Upper lobe of left lung (tissue), 6 donors: ENCODE results near the gene PGGHG. TPM values are rescaled to one million over a fixed set of nuclear protein-coding genes. Genes with fewer than 3 reads are reported as not detected.

Experiments used
- ATAC-seq, 2 donors: fragments of 200-7000 bp; cut with Tn5 transposase; one replicate each; pipeline ENCODE4 v1.9.1; 2022; ENCODE audit warnings: mild to moderate bottlenecking in 2 of 2, moderate library complexity in 2 of 2; ENCODE audit not compliant: low FRiP score in 2 of 2
- DNase-seq, 2 donors: peaks; one replicate each; pipeline ENCODE4 v3.0.0-alpha.2; 2019 to 2020
- H3K27ac ChIP-seq, 4 donors: fragments of 200-600 bp; sonication (generic); one replicate each; pipeline ENCODE4 v1.5.1; 2016 to 2019
- H3K27me3 ChIP-seq, 4 donors: fragments of 200-600 bp; sonication (generic); one replicate each; pipeline ENCODE4 v1.5.1; 2017 to 2019
- H3K36me3 ChIP-seq, 4 donors: fragments of 200-600 bp; sonication (generic); one replicate each; pipeline ENCODE4 v1.5.1; 2016 to 2019
- H3K4me1 ChIP-seq, 4 donors: fragments of 200-600 bp; sonication (generic); one replicate each; pipeline ENCODE4 v1.5.1; 2018 to 2019
- H3K4me3 ChIP-seq, 4 donors: fragments of 200-600 bp; sonication (generic); one replicate each; pipeline ENCODE4 v1.5.1; 2017 to 2019; ENCODE audit warnings: mild to moderate bottlenecking in 2 of 4, moderate library complexity in 1 of 4
- H3K9me3 ChIP-seq, 4 donors: fragments of 200-600 bp; sonication (generic); one replicate each; pipeline ENCODE4 v1.5.1; 2018 to 2019
- EP300 ChIP-seq, 4 donors: sonication (generic); formaldehyde crosslinking; IDR thresholded peaks; one replicate each; pipeline ENCODE4 v1.5.1; 2017; ENCODE audit warnings: antibody characterized with exemption in 4 of 4, control low read depth in 2 of 4
- POLR2A ChIP-seq, 4 donors: fragments of 450-650 bp; IDR thresholded peaks; one replicate each; pipeline ENCODE4 v1.5.1; 2016 to 2017; ENCODE audit warnings: antibody characterized with exemption in 4 of 4, mild to moderate bottlenecking in 2 of 4
- POLR2AphosphoS5 ChIP-seq, 2 donors: sonication (generic); formaldehyde crosslinking; IDR thresholded peaks; one replicate each; pipeline ENCODE4 v1.5.1; 2017; ENCODE audit warnings: antibody characterized with exemption in 2 of 2
- WGBS, 2 donors: methylation state at CpG; one replicate each; pipeline ENCODE4 v1.1.5; 2017 to 2018; 5-methylcytosine and 5-hydroxymethylcytosine counted together
- total RNA-seq, 6 donors: library from RNA; depleted of rRNA in 4 of 6; stranded (reverse); fragments of >200 nt in 4 of 6; gene quantifications; one replicate each; pipeline versions ENCODE4 v1.1.0 to v1.2.1, GENCODE V29; 2016 to 2021
- TF ChIP-seq, protein P1 (sequence below), 6 experiments: fragments of 450-650 bp in 4 of 6; fragments of 200-600 bp in 2 of 6; sonication (generic) in 2 of 6; IDR thresholded peaks; one replicate each; pipeline ENCODE4 v1.5.1; 2016 to 2019; ENCODE audit warnings: antibody characterized with exemption in 6 of 6
- donor health status: DM: no; HTN: no; CAD: no; lungs with moderate emphysema.
- donor health status: DM: no; HTN: yes; CAD: no; lungs with severe emphysema.

Gene PGGHG
- total RNA-seq, 6 donors from 2014 or later: 34.1 to 535 (median 65.2) TPM

DNA sequence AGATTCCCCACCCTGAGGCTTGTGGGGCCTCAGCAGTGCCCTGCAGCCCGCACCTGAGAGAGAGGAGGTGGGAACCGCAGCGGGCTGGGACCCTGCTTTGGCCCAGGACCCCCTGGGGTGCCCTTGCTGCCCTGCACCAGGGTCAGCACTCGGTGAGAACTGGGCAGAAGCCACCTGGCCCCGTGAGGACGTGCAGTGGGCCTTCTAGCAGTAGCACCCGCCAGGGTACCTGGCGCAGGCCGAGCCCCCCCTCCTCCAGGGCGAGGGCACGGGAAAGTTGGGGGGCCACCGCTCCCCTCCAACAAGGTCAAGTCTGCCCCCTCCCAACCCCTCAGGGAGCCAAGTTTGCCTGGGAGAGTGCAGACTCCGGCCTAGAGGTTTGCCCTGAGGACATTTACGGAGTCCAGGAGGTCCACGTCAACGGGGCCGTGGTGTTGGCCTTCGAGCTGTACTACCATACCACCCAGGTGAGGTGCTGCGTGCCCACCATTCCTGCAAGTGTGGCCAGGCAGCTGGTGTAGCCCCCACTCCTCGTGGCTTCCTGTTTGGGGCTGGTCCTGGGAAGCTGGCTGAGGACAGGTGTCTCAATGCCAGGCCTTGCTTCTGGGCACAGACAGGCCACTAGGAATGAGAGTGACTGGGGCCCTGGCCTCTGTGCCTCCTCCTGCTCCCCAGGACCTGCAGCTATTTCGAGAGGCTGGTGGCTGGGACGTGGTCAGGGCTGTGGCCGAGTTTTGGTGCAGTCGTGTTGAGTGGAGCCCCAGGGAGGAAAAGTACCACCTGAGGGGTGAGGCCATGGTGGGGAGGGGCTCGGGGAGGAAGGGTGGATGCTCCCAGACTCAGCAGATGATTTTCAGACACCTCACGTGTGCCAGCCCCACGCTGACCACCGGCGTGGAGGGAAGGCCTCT is 3.5 kb downstream of the PGGHG start:
- no peak overlapping the region for H3K4me3 ChIP-seq
- no peak for TF ChIP-seq POLR2AphosphoS5 (IDR thresholded peaks at IDR 0.05)
- TF ChIP-seq EP300 (IDR thresholded peaks at IDR 0.05): no peak
- no peak for TF ChIP-seq POLR2A (IDR thresholded peaks at IDR 0.05)
- TF ChIP-seq, protein P1, sequence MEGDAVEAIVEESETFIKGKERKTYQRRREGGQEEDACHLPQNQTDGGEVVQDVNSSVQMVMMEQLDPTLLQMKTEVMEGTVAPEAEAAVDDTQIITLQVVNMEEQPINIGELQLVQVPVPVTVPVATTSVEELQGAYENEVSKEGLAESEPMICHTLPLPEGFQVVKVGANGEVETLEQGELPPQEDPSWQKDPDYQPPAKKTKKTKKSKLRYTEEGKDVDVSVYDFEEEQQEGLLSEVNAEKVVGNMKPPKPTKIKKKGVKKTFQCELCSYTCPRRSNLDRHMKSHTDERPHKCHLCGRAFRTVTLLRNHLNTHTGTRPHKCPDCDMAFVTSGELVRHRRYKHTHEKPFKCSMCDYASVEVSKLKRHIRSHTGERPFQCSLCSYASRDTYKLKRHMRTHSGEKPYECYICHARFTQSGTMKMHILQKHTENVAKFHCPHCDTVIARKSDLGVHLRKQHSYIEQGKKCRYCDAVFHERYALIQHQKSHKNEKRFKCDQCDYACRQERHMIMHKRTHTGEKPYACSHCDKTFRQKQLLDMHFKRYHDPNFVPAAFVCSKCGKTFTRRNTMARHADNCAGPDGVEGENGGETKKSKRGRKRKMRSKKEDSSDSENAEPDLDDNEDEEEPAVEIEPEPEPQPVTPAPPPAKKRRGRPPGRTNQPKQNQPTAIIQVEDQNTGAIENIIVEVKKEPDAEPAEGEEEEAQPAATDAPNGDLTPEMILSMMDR (IDR thresholded peaks at IDR 0.05): no peak
- ATAC-seq (no peak), DNase-seq (peak in 1 of 2 donors; percentile 74)
- no peaks in the 10 kb centered on the region for H3K27me3 ChIP-seq
- 92 to 94% methylated on average over 4 to 22 of the region's 29 CpGs for WGBS, 2 donors
- H3K27ac ChIP-seq: no peak overlapping the region
- H3K9me3 ChIP-seq: no peaks in the 10 kb centered on the region
- H3K4me1 ChIP-seq: peaks cover 14 to 29% (median 19%) of the 10 kb centered on the region in 4 donors
- H3K36me3 ChIP-seq: peaks cover 0 to 33% (median 17%) of the 10 kb centered on the region in 4 donors

DNA sequence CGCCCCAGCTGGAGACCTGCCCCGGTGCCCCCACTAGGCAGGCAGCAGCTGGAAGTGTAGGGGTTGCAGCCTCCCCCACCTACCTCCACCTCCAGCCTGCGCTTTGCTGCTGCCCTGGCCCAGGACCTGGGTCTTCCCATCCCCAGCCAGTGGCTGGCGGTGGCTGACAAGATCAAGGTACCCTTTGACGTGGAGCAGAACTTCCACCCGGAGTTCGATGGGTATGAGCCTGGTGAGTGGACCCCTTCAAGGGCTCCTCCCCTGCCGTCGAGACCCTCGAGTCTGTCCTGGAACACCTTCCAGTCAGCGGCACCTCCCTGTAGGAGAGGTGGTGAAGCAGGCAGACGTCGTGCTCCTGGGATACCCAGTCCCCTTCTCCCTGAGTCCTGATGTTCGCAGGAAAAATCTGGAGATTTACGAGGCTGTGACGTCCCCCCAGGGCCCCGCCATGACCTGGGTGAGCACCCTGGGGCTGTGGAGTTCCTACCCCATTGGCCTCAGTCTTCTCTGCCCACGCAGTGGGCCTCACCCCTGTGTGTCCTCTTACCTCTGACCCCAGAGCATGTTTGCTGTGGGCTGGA is 4.4 kb downstream of the PGGHG start:
- peaks cover 0 to 33% (median 17%) of the 10 kb centered on the region in 4 donors for H3K36me3 ChIP-seq
- 92 to 93% methylated on average over 8 to 16 of the region's 18 CpGs for WGBS, 2 donors
- H3K27ac ChIP-seq: no peak overlapping the region
- peak in 1 of 2 donors; percentile 47 for DNase-seq
- H3K9me3 ChIP-seq: no peaks in the 10 kb centered on the region
- no peak overlapping the region for H3K4me3 ChIP-seq
- no peak for ATAC-seq
- TF ChIP-seq POLR2AphosphoS5 (IDR thresholded peaks at IDR 0.05) (no peak), POLR2A (IDR thresholded peaks at IDR 0.05) (no peak), EP300 (IDR thresholded peaks at IDR 0.05) (no peak)
- TF ChIP-seq, protein P1 (IDR thresholded peaks at IDR 0.05): no peak
- peaks cover 11 to 30% (median 14%) of the 10 kb centered on the region in 4 donors for H3K4me1 ChIP-seq
- H3K27me3 ChIP-seq: no peaks in the 10 kb centered on the region

DNA sequence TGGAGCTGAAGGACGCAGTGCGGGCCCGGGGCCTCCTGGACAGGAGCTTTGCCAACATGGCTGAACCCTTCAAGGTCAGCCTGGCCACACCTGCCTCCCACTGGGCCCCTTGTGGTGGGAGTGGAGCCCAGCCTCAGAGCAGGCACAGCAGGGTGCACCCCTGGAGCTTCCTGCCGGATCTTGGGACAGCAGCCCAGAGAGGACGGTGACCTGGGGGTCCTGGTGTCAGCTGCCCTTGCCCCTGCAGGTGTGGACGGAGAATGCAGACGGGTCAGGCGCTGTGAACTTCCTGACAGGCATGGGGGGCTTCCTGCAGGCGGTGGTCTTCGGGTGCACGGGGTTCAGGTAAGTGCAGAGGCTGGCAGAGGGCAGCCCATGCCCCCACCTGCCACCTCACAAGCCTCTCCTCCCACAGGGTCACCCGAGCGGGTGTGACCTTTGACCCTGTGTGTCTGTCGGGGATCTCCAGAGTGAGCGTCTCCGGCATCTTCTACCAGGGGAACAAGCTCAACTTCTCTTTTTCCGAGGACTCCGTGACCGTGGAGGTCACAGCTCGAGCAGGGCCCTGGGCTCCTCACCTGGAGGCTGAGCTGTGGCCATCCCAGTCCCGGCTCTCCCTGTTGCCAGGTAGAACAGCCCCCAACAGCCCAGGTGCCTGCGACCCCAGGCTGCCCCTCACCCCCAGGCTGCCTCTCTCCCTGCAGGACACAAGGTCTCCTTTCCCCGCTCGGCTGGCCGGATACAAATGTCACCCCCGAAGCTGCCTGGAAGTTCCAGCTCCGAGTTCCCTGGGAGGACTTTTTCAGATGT is 5.1 kb downstream of the PGGHG start:
- H3K4me1 ChIP-seq: peaks cover 10 to 26% (median 14%) of the 10 kb centered on the region in 4 donors
- no peaks in the 10 kb centered on the region for H3K9me3 ChIP-seq
- DNase-seq (peak in 1 of 2 donors; percentile 76), ATAC-seq (no peak)
- 89 to 96% methylated on average over 13 to 27 of the region's 27 CpGs for WGBS, 2 donors
- TF ChIP-seq, protein P1 (IDR thresholded peaks at IDR 0.05): no peak
- peaks cover 0 to 33% (median 17%) of the 10 kb centered on the region in 4 donors for H3K36me3 ChIP-seq
- peaks cover 0 to 5% (median under 1%) of the 10 kb centered on the region in 4 donors for H3K27me3 ChIP-seq
- H3K27ac ChIP-seq: no peak overlapping the region
- no peak overlapping the region for H3K4me3 ChIP-seq

DNA sequence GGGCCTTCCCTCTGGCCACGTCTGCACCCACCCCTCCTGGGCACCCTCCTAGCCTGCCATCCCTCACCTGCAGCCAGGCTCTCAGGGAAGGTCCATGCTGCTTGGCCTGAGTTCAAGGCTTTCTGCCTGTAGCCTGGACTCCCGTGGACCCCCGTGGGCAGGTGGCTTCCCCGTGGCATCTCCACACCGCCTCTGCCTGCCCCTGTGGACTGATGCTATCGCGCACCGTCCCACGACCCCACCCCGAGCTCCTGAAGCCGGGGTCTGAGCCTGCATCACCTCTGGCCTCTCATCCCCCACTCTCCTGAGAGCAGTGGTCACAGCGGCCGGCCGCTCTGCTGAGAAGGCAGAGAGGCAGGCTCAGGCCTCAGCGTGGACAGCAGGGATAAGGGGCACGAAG is 5.9 kb downstream of the PGGHG start:
- H3K4me3 ChIP-seq: no peak overlapping the region
- DNase-seq (peak in 1 of 2 donors; percentile 68), ATAC-seq (no peak)
- H3K4me1 ChIP-seq: peaks cover 4 to 23% (median 9%) of the 10 kb centered on the region in 4 donors
- H3K27ac ChIP-seq: no peak overlapping the region
- TF ChIP-seq EP300 (IDR thresholded peaks at IDR 0.05) (no peak), POLR2A (IDR thresholded peaks at IDR 0.05) (no peak), POLR2AphosphoS5 (IDR thresholded peaks at IDR 0.05) (no peak)
- TF ChIP-seq, protein P1 (IDR thresholded peaks at IDR 0.05): no peak
- WGBS, 2 donors: 90 to 93% methylated on average over 15 to 16 of the region's 16 CpGs
- no peaks in the 10 kb centered on the region for H3K9me3 ChIP-seq
- H3K27me3 ChIP-seq: peaks cover 0 to 11% (median 4%) of the 10 kb centered on the region in 4 donors
- peaks cover 0 to 33% (median 17%) of the 10 kb centered on the region in 4 donors for H3K36me3 ChIP-seq
